ENCODE measurements around the gene ADAMTS1.
A peak's percentile ranks its signal among the peaks of the same experiment; 100 is the strongest.

ADAMTS1 gene

GRCh38 chr21:26844258-26845065 is 747 bp downstream of the ADAMTS1 start (continued):
- TF ChIP-seq, protein P1, sequence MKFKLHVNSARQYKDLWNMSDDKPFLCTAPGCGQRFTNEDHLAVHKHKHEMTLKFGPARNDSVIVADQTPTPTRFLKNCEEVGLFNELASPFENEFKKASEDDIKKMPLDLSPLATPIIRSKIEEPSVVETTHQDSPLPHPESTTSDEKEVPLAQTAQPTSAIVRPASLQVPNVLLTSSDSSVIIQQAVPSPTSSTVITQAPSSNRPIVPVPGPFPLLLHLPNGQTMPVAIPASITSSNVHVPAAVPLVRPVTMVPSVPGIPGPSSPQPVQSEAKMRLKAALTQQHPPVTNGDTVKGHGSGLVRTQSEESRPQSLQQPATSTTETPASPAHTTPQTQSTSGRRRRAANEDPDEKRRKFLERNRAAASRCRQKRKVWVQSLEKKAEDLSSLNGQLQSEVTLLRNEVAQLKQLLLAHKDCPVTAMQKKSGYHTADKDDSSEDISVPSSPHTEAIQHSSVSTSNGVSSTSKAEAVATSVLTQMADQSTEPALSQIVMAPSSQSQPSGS (tag by site-specific recombination; IDR thresholded peaks at IDR 0.05; ENCODE audit: low read depth), result no peak
- TF ChIP-seq ZNF157 (tag by site-specific recombination; IDR thresholded peaks at IDR 0.05) (no peak), ZNF518A (tag by site-specific recombination; conservative IDR thresholded peaks at IDR 0.05; ENCODE audit: low read depth) (no peak), ZNF132 (tag by site-specific recombination; IDR thresholded peaks at IDR 0.05; ENCODE audit: borderline replicate concordance) (no peak), HOXC10 (CRISPR knock-in tag; IDR thresholded peaks at IDR 0.05) (no peak; the same call in 1 of the 2 replicates), ZNF629 (tag by site-specific recombination; IDR thresholded peaks at IDR 0.05) (no peak), ZNF488 (tag by site-specific recombination; IDR thresholded peaks at IDR 0.05) (no peak), ZBTB8A (tag by site-specific recombination; IDR thresholded peaks at IDR 0.05) (peak; percentile 86), ZNF423 (tag by site-specific recombination; IDR thresholded peaks at IDR 0.05) (peak; percentile 44), ZNF600 (tag by site-specific recombination; IDR thresholded peaks at IDR 0.05) (peak; percentile 65), GLIS1 (tag by site-specific recombination; IDR thresholded peaks at IDR 0.05) (peak; percentile 88), ZNF837 (tag by site-specific recombination; IDR thresholded peaks at IDR 0.05) (0 out of 2 replicates have a peak, but pooled peaks have one; percentile 11), ZNF266 (tag by site-specific recombination; IDR thresholded peaks at IDR 0.05; ENCODE audit: low read depth) (no peak), ZNF843 (tag by site-specific recombination; IDR thresholded peaks at IDR 0.05) (no peak), IKZF3 (tag by site-specific recombination; IDR thresholded peaks at IDR 0.05) (no peak), ZNF302 (tag by site-specific recombination; IDR thresholded peaks at IDR 0.05; ENCODE audit: low read depth) (no peak), PRDM1 (tag by site-specific recombination; IDR thresholded peaks at IDR 0.05) (no peak), ZNF621 (tag by site-specific recombination; IDR thresholded peaks at IDR 0.05) (no peak), KLF7 (tag by site-specific recombination; IDR thresholded peaks at IDR 0.05; ENCODE audit: borderline replicate concordance) (no peak), GFI1B (tag by site-specific recombination; IDR thresholded peaks at IDR 0.05) (no peak), ZFP69B (tag by site-specific recombination; IDR thresholded peaks at IDR 0.05) (no peak), ZNF654 (tag by site-specific recombination; IDR thresholded peaks at IDR 0.05; ENCODE audit: low read depth) (no peak), ZBTB44 (tag by site-specific recombination; IDR thresholded peaks at IDR 0.05) (no peak)
- TF ChIP-seq, protein P2, sequence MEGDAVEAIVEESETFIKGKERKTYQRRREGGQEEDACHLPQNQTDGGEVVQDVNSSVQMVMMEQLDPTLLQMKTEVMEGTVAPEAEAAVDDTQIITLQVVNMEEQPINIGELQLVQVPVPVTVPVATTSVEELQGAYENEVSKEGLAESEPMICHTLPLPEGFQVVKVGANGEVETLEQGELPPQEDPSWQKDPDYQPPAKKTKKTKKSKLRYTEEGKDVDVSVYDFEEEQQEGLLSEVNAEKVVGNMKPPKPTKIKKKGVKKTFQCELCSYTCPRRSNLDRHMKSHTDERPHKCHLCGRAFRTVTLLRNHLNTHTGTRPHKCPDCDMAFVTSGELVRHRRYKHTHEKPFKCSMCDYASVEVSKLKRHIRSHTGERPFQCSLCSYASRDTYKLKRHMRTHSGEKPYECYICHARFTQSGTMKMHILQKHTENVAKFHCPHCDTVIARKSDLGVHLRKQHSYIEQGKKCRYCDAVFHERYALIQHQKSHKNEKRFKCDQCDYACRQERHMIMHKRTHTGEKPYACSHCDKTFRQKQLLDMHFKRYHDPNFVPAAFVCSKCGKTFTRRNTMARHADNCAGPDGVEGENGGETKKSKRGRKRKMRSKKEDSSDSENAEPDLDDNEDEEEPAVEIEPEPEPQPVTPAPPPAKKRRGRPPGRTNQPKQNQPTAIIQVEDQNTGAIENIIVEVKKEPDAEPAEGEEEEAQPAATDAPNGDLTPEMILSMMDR (tag by site-specific recombination; IDR thresholded peaks at IDR 0.05), result peak; percentile 86

Data from HEK293 (cell line).